Stimulated activated CD8-positive, alpha-beta memory T cell treated with anti-CD3 and anti-CD28 coated beads, Interleukin-4, amount 100 ng/mL, for 1 hour (primary cell): Measurements from ENCODE around the gene IST1.
A peak's percentile ranks its signal among the peaks of the same experiment; 100 is the strongest.
"Not testable (repeated sequence)": the region's sequence is repeated elsewhere in the genome, so short reads cannot be mapped to it uniquely, and the experiment has no call there.

ENCODE experiments used
- DNase-seq, 2 donors: peaks; one replicate each; pipeline ENCODE4 v3.0.0-alpha.2; 2020; ENCODE audit warnings: low read depth in 2 of 2, low spot score in 1 of 2

The IST1 gene

GRCh38 chr16:71894921-71895678 is at the start of gene IST1:
TSS of gene IST1 (plus strand) at chr16:71895531. CDS start at chr16:71915641, 20,110 bp downstream.
- peak; percentile 92 to 97 for DNase-seq

GRCh38 chr16:71845639-71846430 is 49.5 kb upstream of the IST1 start, which contains the start of gene ATXN1L:
TSS of gene ATXN1L (plus strand) at chr16:71845976. CDS start at chr16:71849741, 3,765 bp downstream.
- DNase-seq = peak; percentile 76 to 85

GRCh38 chr16:71846431-71846830 is 48.9 kb upstream of the IST1 start:
- no peak for DNase-seq

- DNase-seq = no peak
These were observed 48.2 kb upstream of the IST1 start for GRCh38 chr16:71847096-71847495.

GRCh38 chr16:71848622-71849021 is 46.7 kb upstream of the IST1 start:
- no peak for DNase-seq

- DNase-seq = no peak
These were observed 43.6 kb upstream of the IST1 start for GRCh38 chr16:71851746-71852145.

- DNase-seq = no peak
These were observed 43.2 kb upstream of the IST1 start for GRCh38 chr16:71852158-71852557.

GRCh38 chr16:71852561-71852960 is 42.8 kb upstream of the IST1 start:
- DNase-seq = no peak

GRCh38 chr16:71853413-71853812 is 41.9 kb upstream of the IST1 start:
- DNase-seq = no peak

GRCh38 chr16:71854369-71854948 is 40.9 kb upstream of the IST1 start:
- DNase-seq = no peak

- DNase-seq = no peak
These were observed 39.2 kb upstream of the IST1 start for GRCh38 chr16:71855937-71856662.

- no peak for DNase-seq
These were observed 35.4 kb upstream of the IST1 start for GRCh38 chr16:71859762-71860521.

- no peak for DNase-seq
These were observed 31.3 kb upstream of the IST1 start for GRCh38 chr16:71863995-71864394.

- no peak for DNase-seq
These were observed 30.0 kb upstream of the IST1 start for GRCh38 chr16:71865173-71865863.

GRCh38 chr16:71867175-71867574 is 28.2 kb upstream of the IST1 start:
- not testable (repeated sequence) for DNase-seq

GRCh38 chr16:71867939-71868338 is 27.4 kb upstream of the IST1 start:
- DNase-seq = no peak

GRCh38 chr16:71869089-71869488 is 26.2 kb upstream of the IST1 start:
- no peak for DNase-seq

GRCh38 chr16:71870818-71871217 is 24.5 kb upstream of the IST1 start:
- no peak for DNase-seq

GRCh38 chr16:71873199-71873598 is 22.1 kb upstream of the IST1 start:
- DNase-seq = no peak

- DNase-seq = no peak
These were observed 16.4 kb upstream of the IST1 start for GRCh38 chr16:71878911-71879310.
